IMR-90 (cell line): Measurements from ENCODE around the gene CXXC4. TPM values are rescaled to one million over a fixed set of nuclear protein-coding genes. Genes with fewer than 3 reads are reported as not detected.

Source experiments
- ATAC-seq: fragments of 200-7000 bp; cut with Tn5 transposase; 2 replicates; pipeline ENCODE4 v1.9.1; 2020; ENCODE audit warnings: low read depth, mild to moderate bottlenecking, moderate library complexity
- BruUV-seq: library from RNA; stranded (reverse); fragments of 400-500 nt; replicated peaks from 2 replicates; lab custom pipeline; 2021; lab: Mats Ljungman, UMichigan
- CTCF ChIA-PET: fragments of 300-600 bp; formaldehyde crosslinking; extraction: SDS; loops from one replicate; lab custom pipeline; 2021; ENCODE audit warnings: antibody characterized with exemption; lab: Yijun Ruan, JAX
- POLR2A ChIA-PET: fragments of 300-600 bp; sonication (Branson Sonifier 250); formaldehyde crosslinking; loops from one replicate; lab custom pipeline; 2022; ENCODE audit warnings: antibody characterized with exemption; ENCODE audit not compliant: unreplicated experiment; lab: Charles Lee
- DNase-seq: peaks from one replicate; pipeline ENCODE4 v3.0.0; 2013
- H2AFZ ChIP-seq: replicated peaks from 2 replicates; pipeline ENCODE3; 2013; ENCODE audit warnings: low read length, mild to moderate bottlenecking; ENCODE audit not compliant: poor library complexity
- H2AK5ac ChIP-seq: 2 replicates; pipeline ENCODE4 v1.6.1; 2013; ENCODE audit warnings: low read depth, low read length, inconsistent platforms
- H2AK9ac ChIP-seq: replicated peaks from 2 replicates; pipeline ENCODE3; 2013; ENCODE audit warnings: mild to moderate bottlenecking, low read depth, low read length, moderate library complexity; ENCODE audit not compliant: poor library complexity
- H2BK120ac ChIP-seq: 2 replicates; pipeline ENCODE4 v1.6.1; 2013; ENCODE audit warnings: low read depth, low read length, inconsistent platforms
- H2BK15ac ChIP-seq: 3 replicates; pipeline ENCODE4 v1.6.1; 2013; ENCODE audit warnings: low read depth, low read length, inconsistent platforms
- H2BK20ac ChIP-seq: 2 replicates; pipeline ENCODE4 v1.6.1; 2013; ENCODE audit warnings: low read depth, mild to moderate bottlenecking, inconsistent platforms, low read length, moderate library complexity
- H2BK5ac ChIP-seq: 2 replicates; pipeline ENCODE4 v1.6.1; 2013; ENCODE audit warnings: mild to moderate bottlenecking, low read depth, low read length, inconsistent platforms; ENCODE audit not compliant: poor library complexity, severe bottlenecking
- H3K14ac ChIP-seq: replicated peaks from 2 replicates; pipeline ENCODE4 v1.6.1; 2013; ENCODE audit warnings: low read depth, low read length, inconsistent platforms
- H3K18ac ChIP-seq: 2 replicates; pipeline ENCODE4 v1.6.1; 2013; ENCODE audit warnings: low read depth, low read length, control low read depth
- H3K23ac ChIP-seq: 2 replicates; pipeline ENCODE4 v1.6.1; 2013; ENCODE audit warnings: low read depth, low read length, inconsistent platforms
- H3K27ac ChIP-seq: 2 replicates; pipeline ENCODE4 v1.5.1; 2013; ENCODE audit warnings: mild to moderate bottlenecking, control low read depth, low read length; ENCODE audit not compliant: insufficient read depth
- H3K27me3 ChIP-seq: 2 replicates; pipeline ENCODE4 v1.6.1; 2013; ENCODE audit warnings: low read length; ENCODE audit not compliant: control insufficient read depth, insufficient read depth
- H3K36me3 ChIP-seq: 2 replicates; pipeline ENCODE4 v1.6.1; 2013; ENCODE audit warnings: low read length, mixed read lengths; ENCODE audit not compliant: control insufficient read depth, insufficient read depth
- H3K4ac ChIP-seq: 2 replicates; pipeline ENCODE4 v1.6.1; 2013; ENCODE audit warnings: low read depth, low read length, inconsistent platforms
- H3K4me1 ChIP-seq: 2 replicates; pipeline ENCODE4 v1.6.1; 2013; ENCODE audit warnings: low read length, mixed read lengths; ENCODE audit not compliant: control insufficient read depth, insufficient read depth
- H3K4me2 ChIP-seq: 2 replicates; pipeline ENCODE4 v1.6.1; 2013; ENCODE audit warnings: low read depth, mild to moderate bottlenecking, control low read depth, low read length, moderate library complexity
- H3K4me3 ChIP-seq: 2 replicates; pipeline ENCODE4 v1.5.1; 2013; ENCODE audit warnings: low read depth, mild to moderate bottlenecking, control low read depth, low read length, moderate library complexity; ENCODE audit not compliant: insufficient read depth
- H3K56ac ChIP-seq: 2 replicates; pipeline ENCODE4 v1.6.1; 2013; ENCODE audit warnings: low read length, inconsistent platforms; ENCODE audit not compliant: insufficient read depth; ENCODE audit errors: extremely low read depth
- H3K79me1 ChIP-seq, 2 experiments: 2 replicates each; pipeline ENCODE4 v1.6.1; 2013; ENCODE audit warnings: low read length in 2 of 2, inconsistent platforms in 1 of 2, low read depth in 1 of 2
- H3K9ac ChIP-seq: 2 replicates; pipeline ENCODE4 v1.6.1; 2013; ENCODE audit warnings: low read depth, low read length, control low read depth
- H3K9me1 ChIP-seq: 2 replicates; pipeline ENCODE4 v1.6.1; 2013; ENCODE audit warnings: low read length, inconsistent platforms; ENCODE audit not compliant: insufficient read depth
- H3K9me3 ChIP-seq: 2 replicates; pipeline ENCODE4 v1.6.1; 2013; ENCODE audit warnings: low read length; ENCODE audit not compliant: control insufficient read depth, insufficient read depth
- H4K20me1 ChIP-seq: 2 replicates; pipeline ENCODE4 v1.6.1; 2013; ENCODE audit warnings: low read length, inconsistent platforms; ENCODE audit not compliant: insufficient read depth
- H4K5ac ChIP-seq: 2 replicates; pipeline ENCODE4 v1.6.1; 2013; ENCODE audit warnings: mild to moderate bottlenecking, low read depth, low read length, control low read depth
- H4K8ac ChIP-seq, 2 experiments: 2 replicates each; pipeline ENCODE4 v1.6.1; 2013; ENCODE audit warnings: low read depth in 2 of 2, low read length in 2 of 2, control low read depth in 1 of 2, inconsistent platforms in 1 of 2
- H4K91ac ChIP-seq: 2 replicates; pipeline ENCODE4 v1.6.1; 2013; ENCODE audit warnings: low read depth, low read length, inconsistent platforms; ENCODE audit not compliant: insufficient read depth
- BHLHE40 ChIP-seq: fragments of 150-350 bp; IDR thresholded peaks from 2 replicates; pipeline ENCODE4 v1.6.1; 2016; ENCODE audit warnings: mild to moderate bottlenecking, low read depth, low read length
- CEBPB ChIP-seq: IDR thresholded peaks from 2 replicates; pipeline ENCODE4 v1.6.1; 2012; ENCODE audit warnings: low read depth, low read length, improper control_type of control experiment
- CHD1 ChIP-seq: IDR thresholded peaks from 2 replicates; pipeline ENCODE4 v1.6.1; 2012; ENCODE audit warnings: low read depth, low read length, improper control_type of control experiment
- FOS ChIP-seq: fragments of 150-350 bp; IDR thresholded peaks from 2 replicates; pipeline ENCODE4 v1.6.1; 2016; ENCODE audit warnings: low read depth, low read length
- MAFK ChIP-seq: IDR thresholded peaks from 2 replicates; pipeline ENCODE4 v1.6.1; 2012; ENCODE audit warnings: low read depth, low read length, improper control_type of control experiment
- MAZ ChIP-seq: IDR thresholded peaks from 2 replicates; pipeline ENCODE4 v1.6.1; 2012; ENCODE audit warnings: low read depth, mild to moderate bottlenecking, low read length, improper control_type of control experiment, moderate library complexity, borderline replicate concordance
- MXI1 ChIP-seq: IDR thresholded peaks from 2 replicates; pipeline ENCODE4 v1.6.1; 2012; ENCODE audit warnings: low read depth, mild to moderate bottlenecking, low read length, moderate library complexity, borderline replicate concordance
- NFE2L2 ChIP-seq: fragments of 150-350 bp; IDR thresholded peaks from 2 replicates; pipeline ENCODE4 v1.6.1; 2016; ENCODE audit warnings: low read depth, mild to moderate bottlenecking, low read length
- POLR2A ChIP-seq: IDR thresholded peaks from 2 replicates; pipeline ENCODE4 v1.6.1; 2012; ENCODE audit warnings: mild to moderate bottlenecking, low read depth, low read length
- RAD21 ChIP-seq: IDR thresholded peaks from 2 replicates; pipeline ENCODE4 v1.6.1; 2012; ENCODE audit warnings: low read length, improper control_type of control experiment
- RCOR1 ChIP-seq: IDR thresholded peaks from 2 replicates; pipeline ENCODE4 v1.6.1; 2012; ENCODE audit warnings: mild to moderate bottlenecking, low read length, improper control_type of control experiment; ENCODE audit not compliant: insufficient replicate concordance
- RFX5 ChIP-seq: IDR thresholded peaks from 2 replicates; pipeline ENCODE4 v1.8.0; 2012; ENCODE audit warnings: low read depth, mild to moderate bottlenecking, low read length, moderate library complexity
- SMC3 ChIP-seq: fragments of 150-350 bp; IDR thresholded peaks from 2 replicates; pipeline ENCODE4 v1.6.1; 2016; ENCODE audit warnings: low read depth, mild to moderate bottlenecking, antibody characterized with exemption, low read length, moderate library complexity
- USF2 ChIP-seq: fragments of 150-350 bp; IDR thresholded peaks from 2 replicates; pipeline ENCODE4 v1.6.1; 2017; ENCODE audit warnings: mild to moderate bottlenecking, antibody characterized with exemption, low read length, low read depth
- WGBS, 2 experiments: methylation state at CpG; one replicate each; pipeline versions ENCODE4 v1.1.5 to v1.1.7; 2013; ENCODE audit warnings: missing lambda C conversion rate in 2 of 2; ENCODE audit not compliant: insufficient read length in 1 of 2; ENCODE audit errors: extremely low coverage in 2 of 2; 5-methylcytosine and 5-hydroxymethylcytosine counted together
- dilution Hi-C: fragments of 300-500 bp; cut with HindIII; formaldehyde crosslinking; loops from one replicate; pipeline ENCODE4 v1.14.3; 2018; ENCODE audit warnings: low sequenced_read_pairs; ENCODE audit not compliant: unreplicated experiment
- in situ Hi-C: fragments of 300-500 bp; cut with MboI; formaldehyde crosslinking; loops from 3 replicates; pipeline ENCODE4 v1.14.3; 2019; ENCODE audit warnings: low sequenced_read_pairs, inconsistent platforms, mixed read lengths
- intact Hi-C: fragments of 100-400 bp; cut with micrococcal nuclease; formaldehyde crosslinking; loops from 2 replicates; pipeline ENCODE4 v1.10.0; 2022
- polyA plus RNA-seq, 3 experiments: library from polyadenylated mRNA; depleted of rRNA; stranded (reverse); fragments of >200 nt; gene quantifications; 2 replicates each; pipeline ENCODE4 v1.2.3, GENCODE V29; 2012; ENCODE audit warnings: low replicate concordance in 1 of 3
- total RNA-seq: library from RNA; depleted of rRNA; stranded (reverse); fragments of >200 nt; gene quantifications from 2 replicates; pipeline ENCODE4 v1.2.3, GENCODE V29; 2012
- TF ChIP-seq, protein P1 (sequence below): conservative IDR thresholded peaks from 2 replicates; pipeline ENCODE4 v1.5.1; 2012; ENCODE audit warnings: mild to moderate bottlenecking, low read depth, low read length, improper control_type of control experiment
- TF ChIP-seq, protein P2 (sequence below): fragments of 150-350 bp; IDR thresholded peaks from 2 replicates; pipeline ENCODE4 v1.6.1; 2016; ENCODE audit warnings: low read depth, mild to moderate bottlenecking, low read length, moderate library complexity, borderline replicate concordance

The CXXC4 gene
- total and polyA plus RNA-seq, 2 of the 4 experiments (the other 2 are of a cell fraction), result not detected

- no peak overlapping the region for H2BK20ac ChIP-seq
- H3K4me1 ChIP-seq, result no peaks in the 10 kb centered on the region
- no peak overlapping the region for H2AFZ ChIP-seq
- no peak overlapping the region for H3K4me2 ChIP-seq
- no peaks in the 10 kb centered on the region for H3K27me3 ChIP-seq
- H3K14ac ChIP-seq, result no peak overlapping the region
- no peak overlapping the region for H2AK9ac ChIP-seq
- H4K5ac ChIP-seq, result no peak overlapping the region
- H3K4ac ChIP-seq, result no peak overlapping the region
- intact Hi-C loops, result no loop called here
- H3K4me3 ChIP-seq, result no peak overlapping the region
- no peaks in the 10 kb centered on the region for H4K20me1 ChIP-seq
- H3K18ac ChIP-seq, result no peak overlapping the region
- no peak overlapping the region for H3K23ac ChIP-seq
- no peak overlapping the region for H2BK5ac ChIP-seq
- in situ Hi-C loops, result no loop called here
- H2BK120ac ChIP-seq, result no peak overlapping the region
- no peak overlapping the region for H4K91ac ChIP-seq
- BruUV-seq, result no TSS peak
- TF ChIP-seq CEBPB (no peak), MAFK (no peak), POLR2A (no peak), CHD1 (no peak), RAD21 (no peak), RFX5 (no peak), USF2 (no peak), MXI1 (no peak), RCOR1 (no peak), BHLHE40 (no peak), FOS (no peak), MAZ (no peak), SMC3 (no peak), NFE2L2 (no peak)
- TF ChIP-seq, protein P1, sequence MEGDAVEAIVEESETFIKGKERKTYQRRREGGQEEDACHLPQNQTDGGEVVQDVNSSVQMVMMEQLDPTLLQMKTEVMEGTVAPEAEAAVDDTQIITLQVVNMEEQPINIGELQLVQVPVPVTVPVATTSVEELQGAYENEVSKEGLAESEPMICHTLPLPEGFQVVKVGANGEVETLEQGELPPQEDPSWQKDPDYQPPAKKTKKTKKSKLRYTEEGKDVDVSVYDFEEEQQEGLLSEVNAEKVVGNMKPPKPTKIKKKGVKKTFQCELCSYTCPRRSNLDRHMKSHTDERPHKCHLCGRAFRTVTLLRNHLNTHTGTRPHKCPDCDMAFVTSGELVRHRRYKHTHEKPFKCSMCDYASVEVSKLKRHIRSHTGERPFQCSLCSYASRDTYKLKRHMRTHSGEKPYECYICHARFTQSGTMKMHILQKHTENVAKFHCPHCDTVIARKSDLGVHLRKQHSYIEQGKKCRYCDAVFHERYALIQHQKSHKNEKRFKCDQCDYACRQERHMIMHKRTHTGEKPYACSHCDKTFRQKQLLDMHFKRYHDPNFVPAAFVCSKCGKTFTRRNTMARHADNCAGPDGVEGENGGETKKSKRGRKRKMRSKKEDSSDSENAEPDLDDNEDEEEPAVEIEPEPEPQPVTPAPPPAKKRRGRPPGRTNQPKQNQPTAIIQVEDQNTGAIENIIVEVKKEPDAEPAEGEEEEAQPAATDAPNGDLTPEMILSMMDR, result no peak
- TF ChIP-seq, protein P2, sequence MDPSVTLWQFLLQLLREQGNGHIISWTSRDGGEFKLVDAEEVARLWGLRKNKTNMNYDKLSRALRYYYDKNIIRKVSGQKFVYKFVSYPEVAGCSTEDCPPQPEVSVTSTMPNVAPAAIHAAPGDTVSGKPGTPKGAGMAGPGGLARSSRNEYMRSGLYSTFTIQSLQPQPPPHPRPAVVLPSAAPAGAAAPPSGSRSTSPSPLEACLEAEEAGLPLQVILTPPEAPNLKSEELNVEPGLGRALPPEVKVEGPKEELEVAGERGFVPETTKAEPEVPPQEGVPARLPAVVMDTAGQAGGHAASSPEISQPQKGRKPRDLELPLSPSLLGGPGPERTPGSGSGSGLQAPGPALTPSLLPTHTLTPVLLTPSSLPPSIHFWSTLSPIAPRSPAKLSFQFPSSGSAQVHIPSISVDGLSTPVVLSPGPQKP, result no peak
- ChIA-PET POLR2A (no interaction called here), CTCF (no interaction called here)
- H3K27ac ChIP-seq, result no peak overlapping the region
- no peaks in the 10 kb centered on the region for H3K9me3 ChIP-seq
- DNase-seq (no peak), ATAC-seq (no peak)
- H3K56ac ChIP-seq, result no peak overlapping the region
- H3K79me1 ChIP-seq, result no peaks in the 10 kb centered on the region
- no CpG with 5 or more reads among the region's 1 CpG for WGBS, 2 experiments
- H4K8ac ChIP-seq, result no peak overlapping the region
- no peaks in the 10 kb centered on the region for H3K36me3 ChIP-seq
- H2AK5ac ChIP-seq, result no peak overlapping the region
- H3K9ac ChIP-seq, result no peak overlapping the region
- no peaks in the 10 kb centered on the region for H3K9me1 ChIP-seq
- no peak overlapping the region for H2BK15ac ChIP-seq
- dilution Hi-C loops, result no loop called here
These were observed 13.5 kb upstream of the CXXC4 start for GRCh38 chr4:104508224-104508623.
